Naive thymus-derived CD4-positive, alpha-beta T cell (primary cell): ENCODE measurements around the gene GUK1. TPM values are rescaled to one million over a fixed set of nuclear protein-coding genes. Genes with fewer than 3 reads are reported as not detected.
A peak's percentile ranks its signal among the peaks of the same experiment; 100 is the strongest.

Experiments
- ATAC-seq: fragments of 150-1000 bp; cut with Tn5 transposase; 2 replicates; pipeline ENCODE4 v1.10.0; 2021; ENCODE audit warnings: mild to moderate bottlenecking, moderate library complexity
- CTCF ChIA-PET: fragments of 350-600 bp; sonication (Branson Sonifier 250); formaldehyde crosslinking; loops from one replicate; lab custom pipeline; 2021; ENCODE audit warnings: antibody characterized with exemption; lab: Charles Lee
- POLR2A ChIA-PET: fragments of 350-600 bp; sonication (Branson Sonifier 250); formaldehyde crosslinking; loops from one replicate; lab custom pipeline; 2021; ENCODE audit warnings: antibody characterized with exemption, inconsistent platforms; lab: Charles Lee
- DNase-seq, 9 donors: peaks; one replicate each; pipeline versions ENCODE4 v3.0.0 to v3.0.0-alpha.2; 2020 to 2022; ENCODE audit warnings: mixed read lengths in 1 of 9
- H3K27ac ChIP-seq: one replicate; pipeline ENCODE4 v1.7.0; 2013; ENCODE audit warnings: mild to moderate bottlenecking, low read depth, low read length, moderate library complexity
- H3K27me3 ChIP-seq, 2 donors: one replicate each; pipeline ENCODE4 v1.7.0; 2013; ENCODE audit warnings: low read length in 2 of 2, mild to moderate bottlenecking in 2 of 2, moderate library complexity in 2 of 2; ENCODE audit not compliant: control insufficient read depth in 2 of 2, insufficient read depth in 2 of 2
- H3K36me3 ChIP-seq, 3 experiments: 1 replicate in 2 of 3; 2 replicates in 1 of 3; pipeline ENCODE4 v1.7.0; 2013; ENCODE audit warnings: low read length in 3 of 3, mild to moderate bottlenecking in 3 of 3, moderate library complexity in 1 of 3; ENCODE audit not compliant: insufficient read depth in 3 of 3, control insufficient read depth in 2 of 3
- H3K4me1 ChIP-seq, 2 donors: one replicate each; pipeline ENCODE4 v1.7.0; 2013; ENCODE audit warnings: low read length in 2 of 2, mild to moderate bottlenecking in 2 of 2, moderate library complexity in 1 of 2; ENCODE audit not compliant: control insufficient read depth in 2 of 2, insufficient read depth in 2 of 2
- H3K4me3 ChIP-seq: 2 replicates; pipeline ENCODE4 v1.7.0; 2013; ENCODE audit warnings: mild to moderate bottlenecking, low read length
- H3K9me3 ChIP-seq, 3 experiments: 1 replicate in 2 of 3; 2 replicates in 1 of 3; pipeline ENCODE4 v1.7.0; 2013; ENCODE audit warnings: low read length in 3 of 3; ENCODE audit not compliant: control insufficient read depth in 2 of 3
- H3K27ac Mint-ChIP-seq, 9 donors: one replicate each; pipeline ENCODE4 v1.8.0; 2020 to 2022; ENCODE audit warnings: mixed read lengths in 9 of 9, mild to moderate bottlenecking in 8 of 9, moderate library complexity in 5 of 9, inconsistent platforms in 2 of 9
- H3K27me3 Mint-ChIP-seq, 5 donors: one replicate each; pipeline ENCODE4 v1.8.0; 2021 to 2022; ENCODE audit warnings: mixed read lengths in 5 of 5, mild to moderate bottlenecking in 1 of 5
- H3K36me3 Mint-ChIP-seq, 5 donors: one replicate each; pipeline ENCODE4 v1.8.0; 2020 to 2022; ENCODE audit warnings: mixed read lengths in 5 of 5, mild to moderate bottlenecking in 3 of 5, inconsistent platforms in 1 of 5
- H3K4me1 Mint-ChIP-seq, 7 donors: one replicate each; pipeline ENCODE4 v1.8.0; 2020 to 2022; ENCODE audit warnings: mixed read lengths in 7 of 7, mild to moderate bottlenecking in 3 of 7, inconsistent platforms in 1 of 7
- H3K4me3 Mint-ChIP-seq, 10 donors: one replicate each; pipeline ENCODE4 v1.8.0; 2020 to 2022; ENCODE audit warnings: mild to moderate bottlenecking in 10 of 10, mixed read lengths in 10 of 10, moderate library complexity in 6 of 10, inconsistent platforms in 2 of 10
- H3K9me3 Mint-ChIP-seq, 11 donors: one replicate each; pipeline ENCODE4 v1.8.0; 2020 to 2022; ENCODE audit warnings: mixed read lengths in 11 of 11, mild to moderate bottlenecking in 4 of 11, inconsistent platforms in 1 of 11, moderate library complexity in 1 of 11
- intact Hi-C, 2 donors: fragments of 100-400 bp; cut with micrococcal nuclease; formaldehyde crosslinking; loops; one replicate each; pipeline ENCODE4 v1.15.1; 2023
- polyA plus RNA-seq, 2 donors: library from polyadenylated mRNA; unstranded; fragments of 300-500 nt; fragmentation: Illumina TruSeq; gene quantifications; one replicate each; pipeline ENCODE4 v1.2.3, GENCODE V29; 2021
- total RNA-seq, 6 experiments: library from RNA in 5 of 6; stranded (reverse) in 5 of 6; gene quantifications; 1 replicate in 5 of 6; 2 replicates in 1 of 6; pipeline ENCODE4 v1.2.3 and lab custom pipeline; 2021 to 2026

Gene GUK1
- total and polyA plus RNA-seq, 7 experiments from 2014 or later: 145 to 315 (median 279) TPM

- CTCF ChIA-PET: no interaction called here
- no peaks in the 10 kb centered on the region for H3K36me3 ChIP-seq
- POLR2A ChIA-PET: no interaction called here
- peaks cover 0 to 2% (median 0%) of the 10 kb centered on the region in 11 donors for H3K9me3 Mint-ChIP-seq
- no peak overlapping the region for H3K27ac ChIP-seq
- peaks cover 0 to 27% of the 10 kb centered on the region in 2 donors for H3K4me1 ChIP-seq
- DNase-seq: no peak
- intact Hi-C loops: no loop called here
- H3K27ac Mint-ChIP-seq: peak overlapping the region in 2 of 9 donors; percentile 16 to 19
- H3K4me3 Mint-ChIP-seq: no peak overlapping the region
- H3K9me3 ChIP-seq: no peaks in the 10 kb centered on the region
- ATAC-seq: no peak
- no peak overlapping the region for H3K4me3 ChIP-seq
- H3K4me1 Mint-ChIP-seq: peaks cover 4 to 41% (median 28%) of the 10 kb centered on the region in 7 donors
- H3K27me3 Mint-ChIP-seq: no peaks in the 10 kb centered on the region
- H3K36me3 Mint-ChIP-seq: no peaks in the 10 kb centered on the region
- no peaks in the 10 kb centered on the region for H3K27me3 ChIP-seq
These were observed 19.1 kb downstream of the GUK1 start for GRCh38 chr1:228159008-228159665.

GRCh38 chr1:228160201-228160761 lies 20.2 kb downstream of the GUK1 start:
- H3K4me1 Mint-ChIP-seq: peaks cover 7 to 43% (median 27%) of the 10 kb centered on the region in 7 donors
- Histone ChIP-seq H3K4me1 (peaks cover 6 to 34% of the 10 kb centered on the region in 2 donors), H3K9me3 (no peaks in the 10 kb centered on the region), H3K27me3 (no peaks in the 10 kb centered on the region), H3K36me3 (no peaks in the 10 kb centered on the region), H3K4me3 (no peak overlapping the region), H3K27ac (no peak overlapping the region)
- no peak for DNase-seq
- no peaks in the 10 kb centered on the region for H3K27me3 Mint-ChIP-seq
- H3K4me3 Mint-ChIP-seq: no peak overlapping the region
- intact Hi-C loops: loop anchor here in 1 of 2 donors (10.0 kb wide), 1 partner anchor 1185 kb away; the partner anchor contains the start of gene CCSAP
- ChIA-PET CTCF (no interaction called here), POLR2A (interaction anchor here (8.3 kb wide), 1 partner anchor 23 kb away, joined by 109 read pairs; the partner anchor contains the start of gene GUK1)
- H3K27ac Mint-ChIP-seq: no peak overlapping the region
- no peaks in the 10 kb centered on the region for H3K36me3 Mint-ChIP-seq
- peaks cover 0 to 2% (median 0%) of the 10 kb centered on the region in 11 donors for H3K9me3 Mint-ChIP-seq
- ATAC-seq: no peak

GRCh38 chr1:228161362-228161761 lies 21.3 kb downstream of the GUK1 start:
- no peak overlapping the region for H3K4me3 ChIP-seq
- H3K9me3 ChIP-seq: no peaks in the 10 kb centered on the region
- DNase-seq (no peak), ATAC-seq (no peak)
- intact Hi-C loops: loop anchor here in 1 of 2 donors (10.0 kb wide), 1 partner anchor 1183 kb away; the partner anchor contains the start of gene CCSAP
- peaks cover 7 to 36% of the 10 kb centered on the region in 2 donors for H3K4me1 ChIP-seq
- no peaks in the 10 kb centered on the region for H3K36me3 Mint-ChIP-seq
- peaks cover 0 to 2% (median 0%) of the 10 kb centered on the region in 11 donors for H3K9me3 Mint-ChIP-seq
- peak overlapping the region in 8 of 9 donors; percentile 44 to 87 (median 78) for H3K27ac Mint-ChIP-seq
- no peaks in the 10 kb centered on the region for H3K27me3 ChIP-seq
- ChIA-PET CTCF (interaction anchor here (0.5 kb wide), 1 partner anchor 246 kb away, joined by 4 read pairs; no protein-coding TSS in a partner anchor), POLR2A (interaction anchor here (1.6 to 8.3 kb wide), 2 partner anchors 12 to 24 kb away, joined by 4 to 109 read pairs; partner anchors contain the start of genes GJC2 and GUK1)
- H3K27me3 Mint-ChIP-seq: no peaks in the 10 kb centered on the region
- no peaks in the 10 kb centered on the region for H3K36me3 ChIP-seq
- peaks cover 7 to 36% (median 23%) of the 10 kb centered on the region in 7 donors for H3K4me1 Mint-ChIP-seq
- H3K4me3 Mint-ChIP-seq: peak overlapping the region in 3 of 10 donors; percentile 37 to 52 (median 38)
- peak overlapping the region; percentile 92 for H3K27ac ChIP-seq

- no peak overlapping the region for H3K4me3 ChIP-seq
- no peak for DNase-seq
- H3K4me1 Mint-ChIP-seq: peaks cover 7 to 39% (median 26%) of the 10 kb centered on the region in 7 donors
- CTCF ChIA-PET: interaction anchor here (0.9 to 1.4 kb wide), 2 partner anchors 9 to 18 kb away, joined by 3 to 5 read pairs; no protein-coding TSS in a partner anchor
- H3K27ac ChIP-seq: peak overlapping the region; percentile 92
- no peaks in the 10 kb centered on the region for H3K36me3 Mint-ChIP-seq
- ATAC-seq: no peak
- intact Hi-C loops: loop anchor here in 1 of 2 donors (10.0 kb wide), 1 partner anchor 1183 kb away; the partner anchor contains the start of gene CCSAP
- H3K27me3 Mint-ChIP-seq: no peaks in the 10 kb centered on the region
- H3K4me1 ChIP-seq: peaks cover 12 to 38% of the 10 kb centered on the region in 2 donors
- no peaks in the 10 kb centered on the region for H3K27me3 ChIP-seq
- peak overlapping the region in 8 of 9 donors; percentile 44 to 97 (median 80) for H3K27ac Mint-ChIP-seq
- H3K4me3 Mint-ChIP-seq: peak overlapping the region in 6 of 10 donors; percentile 17 to 70 (median 38)
- POLR2A ChIA-PET: interaction anchor here (1.0 to 8.3 kb wide), 4 partner anchors 12 to 297 kb away, joined by 3 to 109 read pairs (median 4); partner anchors contain the start of genes GJC2 and GUK1
- peaks cover 0 to 2% (median 0%) of the 10 kb centered on the region in 11 donors for H3K9me3 Mint-ChIP-seq
- no peaks in the 10 kb centered on the region for H3K36me3 ChIP-seq
- H3K9me3 ChIP-seq: no peaks in the 10 kb centered on the region
These were observed 21.8 kb downstream of the GUK1 start for GRCh38 chr1:228161866-228162265.

- DNase-seq (peak in 2 of 9 donors; percentile 34 to 43), ATAC-seq (no peak)
- no peaks in the 10 kb centered on the region for H3K27me3 ChIP-seq
- H3K4me1 ChIP-seq: peaks cover 14 to 36% of the 10 kb centered on the region in 2 donors
- H3K9me3 ChIP-seq: no peaks in the 10 kb centered on the region
- Mint-ChIP-seq H3K9me3 (peaks cover 0 to 2% (median 0%) of the 10 kb centered on the region in 11 donors), H3K36me3 (no peaks in the 10 kb centered on the region), H3K4me1 (peaks cover 7 to 43% (median 28%) of the 10 kb centered on the region in 7 donors), H3K27ac (peak overlapping the region; percentile 29 to 98 (median 80)), H3K27me3 (no peaks in the 10 kb centered on the region), H3K4me3 (peak overlapping the region in 4 of 10 donors; percentile 17 to 70 (median 45))
- H3K36me3 ChIP-seq: no peaks in the 10 kb centered on the region
- peak overlapping the region; percentile 6 for H3K4me3 ChIP-seq
- POLR2A ChIA-PET: interaction anchor here (0.6 to 8.3 kb wide), 6 partner anchors 13 to 296 kb away, joined by 3 to 109 read pairs (median 4); partner anchors contain the start of genes GJC2 and GUK1
- intact Hi-C loops: loop anchor here in 1 of 2 donors (10.0 kb wide), 1 partner anchor 1182 kb away; the partner anchor contains the start of gene CCSAP
- CTCF ChIA-PET: interaction anchor here (0.9 to 1.4 kb wide), 2 partner anchors 10 to 18 kb away, joined by 3 to 5 read pairs; no protein-coding TSS in a partner anchor
- H3K27ac ChIP-seq: peak overlapping the region; percentile 92
These were observed 22.4 kb downstream of the GUK1 start for GRCh38 chr1:228162286-228163006.
